Measurements from ENCODE around the gene IFT43. TPM values are rescaled to one million over a fixed set of nuclear protein-coding genes. Genes with fewer than 3 reads are reported as not detected.

The IFT43 gene
- total RNA-seq, 1 experiment from 2014 or later: 20.0 TPM

DNA sequence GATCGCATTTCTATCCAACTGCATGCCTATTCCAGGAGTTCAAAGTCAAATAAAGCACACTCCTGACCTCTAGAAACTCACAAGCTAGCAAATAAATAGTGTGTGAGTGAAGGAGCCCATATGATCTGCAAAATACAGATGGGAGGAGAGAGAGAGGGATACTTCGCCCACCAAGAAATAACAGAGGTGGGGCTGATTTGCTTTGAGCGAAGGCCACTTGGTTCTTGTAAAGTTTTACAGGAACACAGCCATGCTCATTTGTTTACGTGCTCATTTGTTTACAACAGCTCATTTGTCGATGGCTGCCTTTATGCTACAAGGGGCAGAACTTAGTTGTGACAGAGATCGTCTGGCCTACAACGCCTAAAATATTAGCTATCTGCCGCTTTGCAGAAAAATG lies 102.8 kb downstream of the IFT43 start:
- Histone ChIP-seq H3K27me3 (ENCODE audit: control insufficient read depth, insufficient read depth, low read length) (no peaks in the 10 kb centered on the region), H3K4me3 (ENCODE audit: low read depth in 2 of 2, low read length in 2 of 2) (no peak overlapping the region), H3K36me3 (ENCODE audit: control insufficient read depth, insufficient read depth, low read length) (no peaks in the 10 kb centered on the region), H3K27ac (ENCODE audit: low read length) (no peak overlapping the region), H3K4me1 (ENCODE audit: control insufficient read depth, insufficient read depth, low read length) (no peaks in the 10 kb centered on the region), H3K9me3 (ENCODE audit: control insufficient read depth, insufficient read depth, low read depth, low read length) (no peaks in the 10 kb centered on the region)
- DNase-seq (ENCODE audit: low read depth, low spot score) (no peak), ATAC-seq (no peak)
- BruUV-seq (replicated peaks): no TSS peak
- ChIA-PET CTCF (no interaction called here), POLR2A (interaction anchor here (0.7 kb wide), 1 partner anchor 425 kb away, joined by 5 read pairs; no protein-coding TSS in a partner anchor)
- TF ChIP-seq POLR2AphosphoS5 (IDR thresholded peaks at IDR 0.05; ENCODE audit: low read depth, low read length): no peak
- TF ChIP-seq TCF7L2 (IDR thresholded peaks at IDR 0.05; ENCODE audit: low read depth, low read length): no peak
- TF ChIP-seq, protein P1, sequence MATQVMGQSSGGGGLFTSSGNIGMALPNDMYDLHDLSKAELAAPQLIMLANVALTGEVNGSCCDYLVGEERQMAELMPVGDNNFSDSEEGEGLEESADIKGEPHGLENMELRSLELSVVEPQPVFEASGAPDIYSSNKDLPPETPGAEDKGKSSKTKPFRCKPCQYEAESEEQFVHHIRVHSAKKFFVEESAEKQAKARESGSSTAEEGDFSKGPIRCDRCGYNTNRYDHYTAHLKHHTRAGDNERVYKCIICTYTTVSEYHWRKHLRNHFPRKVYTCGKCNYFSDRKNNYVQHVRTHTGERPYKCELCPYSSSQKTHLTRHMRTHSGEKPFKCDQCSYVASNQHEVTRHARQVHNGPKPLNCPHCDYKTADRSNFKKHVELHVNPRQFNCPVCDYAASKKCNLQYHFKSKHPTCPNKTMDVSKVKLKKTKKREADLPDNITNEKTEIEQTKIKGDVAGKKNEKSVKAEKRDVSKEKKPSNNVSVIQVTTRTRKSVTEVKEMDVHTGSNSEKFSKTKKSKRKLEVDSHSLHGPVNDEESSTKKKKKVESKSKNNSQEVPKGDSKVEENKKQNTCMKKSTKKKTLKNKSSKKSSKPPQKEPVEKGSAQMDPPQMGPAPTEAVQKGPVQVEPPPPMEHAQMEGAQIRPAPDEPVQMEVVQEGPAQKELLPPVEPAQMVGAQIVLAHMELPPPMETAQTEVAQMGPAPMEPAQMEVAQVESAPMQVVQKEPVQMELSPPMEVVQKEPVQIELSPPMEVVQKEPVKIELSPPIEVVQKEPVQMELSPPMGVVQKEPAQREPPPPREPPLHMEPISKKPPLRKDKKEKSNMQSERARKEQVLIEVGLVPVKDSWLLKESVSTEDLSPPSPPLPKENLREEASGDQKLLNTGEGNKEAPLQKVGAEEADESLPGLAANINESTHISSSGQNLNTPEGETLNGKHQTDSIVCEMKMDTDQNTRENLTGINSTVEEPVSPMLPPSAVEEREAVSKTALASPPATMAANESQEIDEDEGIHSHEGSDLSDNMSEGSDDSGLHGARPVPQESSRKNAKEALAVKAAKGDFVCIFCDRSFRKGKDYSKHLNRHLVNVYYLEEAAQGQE (IDR thresholded peaks at IDR 0.05; ENCODE audit: insufficient read depth in 1 of 2, low read depth in 2 of 2, low read length in 1 of 2): no peak
- no peak for TF ChIP-seq SIN3A (IDR thresholded peaks at IDR 0.05; ENCODE audit: borderline replicate concordance, insufficient read depth, low read depth, low read length)
- TF ChIP-seq, protein P2, sequence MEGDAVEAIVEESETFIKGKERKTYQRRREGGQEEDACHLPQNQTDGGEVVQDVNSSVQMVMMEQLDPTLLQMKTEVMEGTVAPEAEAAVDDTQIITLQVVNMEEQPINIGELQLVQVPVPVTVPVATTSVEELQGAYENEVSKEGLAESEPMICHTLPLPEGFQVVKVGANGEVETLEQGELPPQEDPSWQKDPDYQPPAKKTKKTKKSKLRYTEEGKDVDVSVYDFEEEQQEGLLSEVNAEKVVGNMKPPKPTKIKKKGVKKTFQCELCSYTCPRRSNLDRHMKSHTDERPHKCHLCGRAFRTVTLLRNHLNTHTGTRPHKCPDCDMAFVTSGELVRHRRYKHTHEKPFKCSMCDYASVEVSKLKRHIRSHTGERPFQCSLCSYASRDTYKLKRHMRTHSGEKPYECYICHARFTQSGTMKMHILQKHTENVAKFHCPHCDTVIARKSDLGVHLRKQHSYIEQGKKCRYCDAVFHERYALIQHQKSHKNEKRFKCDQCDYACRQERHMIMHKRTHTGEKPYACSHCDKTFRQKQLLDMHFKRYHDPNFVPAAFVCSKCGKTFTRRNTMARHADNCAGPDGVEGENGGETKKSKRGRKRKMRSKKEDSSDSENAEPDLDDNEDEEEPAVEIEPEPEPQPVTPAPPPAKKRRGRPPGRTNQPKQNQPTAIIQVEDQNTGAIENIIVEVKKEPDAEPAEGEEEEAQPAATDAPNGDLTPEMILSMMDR (IDR thresholded peaks at IDR 0.05): no peak
- in situ Hi-C loops (cut with HindIII; ENCODE audit: low pct_unique_long_range_greater_than_20kb, low sequenced_read_pairs) (no loop called here), intact Hi-C loops (cut with micrococcal nuclease; ENCODE audit: unreplicated experiment) (no loop called here)

DNA sequence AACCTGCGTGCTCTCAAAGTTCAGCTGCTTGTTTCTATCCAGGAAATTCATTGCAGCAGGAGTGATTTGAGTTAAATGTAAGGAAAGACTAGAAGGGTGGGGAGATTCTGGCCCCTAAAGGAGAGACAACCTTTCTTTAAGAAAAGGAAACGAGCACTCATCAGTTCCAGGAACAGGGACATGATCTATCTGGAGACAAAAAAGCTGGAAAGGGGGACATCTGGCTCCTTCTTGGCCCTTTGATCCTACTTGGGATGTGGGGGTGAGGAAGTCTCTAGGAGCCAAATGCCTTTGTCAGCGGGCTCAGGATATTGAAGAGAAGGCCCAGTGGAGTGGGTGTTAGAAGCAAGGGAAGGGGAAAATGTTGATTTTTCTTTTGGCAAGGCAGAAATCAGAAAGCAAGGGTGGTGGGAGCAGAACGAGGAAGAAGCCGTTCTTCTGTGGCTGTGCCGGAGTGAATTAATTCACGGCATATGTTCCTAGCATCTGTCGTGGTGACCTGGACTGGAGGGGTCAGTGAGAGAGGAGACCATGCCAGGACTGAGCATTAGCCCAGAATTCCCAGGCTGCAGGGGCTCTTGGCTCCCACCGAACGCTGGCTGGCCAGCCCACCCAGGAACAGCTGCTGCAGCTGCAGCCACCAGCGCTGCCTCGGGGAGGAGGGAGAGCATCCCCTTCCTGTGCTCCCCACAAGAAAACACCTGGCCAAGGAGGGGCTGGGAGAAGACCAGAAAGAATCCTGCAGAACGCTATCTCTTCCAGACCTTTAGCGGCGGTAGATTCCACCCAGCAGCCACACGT lies 103.4 kb downstream of the IFT43 start:
- no peak for TF ChIP-seq POLR2AphosphoS5 (IDR thresholded peaks at IDR 0.05; ENCODE audit: low read depth, low read length)
- TF ChIP-seq, protein P2 (IDR thresholded peaks at IDR 0.05): no peak
- TF ChIP-seq, protein P1 (IDR thresholded peaks at IDR 0.05; ENCODE audit: insufficient read depth in 1 of 2, low read depth in 2 of 2, low read length in 1 of 2): no peak
- no peak for TF ChIP-seq SIN3A (IDR thresholded peaks at IDR 0.05; ENCODE audit: borderline replicate concordance, insufficient read depth, low read depth, low read length)
- TF ChIP-seq TCF7L2 (IDR thresholded peaks at IDR 0.05; ENCODE audit: low read depth, low read length): no peak
- intact Hi-C loops (cut with micrococcal nuclease; ENCODE audit: unreplicated experiment): no loop called here
- Histone ChIP-seq H3K4me1 (ENCODE audit: control insufficient read depth, insufficient read depth, low read length) (no peaks in the 10 kb centered on the region), H3K9me3 (ENCODE audit: control insufficient read depth, insufficient read depth, low read depth, low read length) (no peaks in the 10 kb centered on the region), H3K27me3 (ENCODE audit: control insufficient read depth, insufficient read depth, low read length) (no peaks in the 10 kb centered on the region), H3K36me3 (ENCODE audit: control insufficient read depth, insufficient read depth, low read length) (no peaks in the 10 kb centered on the region), H3K27ac (ENCODE audit: low read length) (no peak overlapping the region), H3K4me3 (ENCODE audit: low read depth in 2 of 2, low read length in 2 of 2) (no peak overlapping the region)
- in situ Hi-C loops (cut with HindIII; ENCODE audit: low pct_unique_long_range_greater_than_20kb, low sequenced_read_pairs): no loop called here
- BruUV-seq (replicated peaks): no TSS peak
- CTCF ChIA-PET: no interaction called here
- DNase-seq (ENCODE audit: low read depth, low spot score) (no peak), ATAC-seq (no peak)
- POLR2A ChIA-PET: interaction anchor here (0.7 kb wide), 1 partner anchor 425 kb away, joined by 5 read pairs; no protein-coding TSS in a partner anchor

All from Panc1 (cell line).